HCT116 (cell line): ENCODE results near the gene MAP3K10. TPM values are rescaled to one million over a fixed set of nuclear protein-coding genes. Genes with fewer than 3 reads are reported as not detected.
"Not testable (repeated sequence)": the region's sequence is repeated elsewhere in the genome, so short reads cannot be mapped to it uniquely, and the experiment has no call there.

ENCODE experiments used
- ATAC-seq: fragments of 200-7000 bp; cut with Tn5 transposase; 2 replicates; pipeline ENCODE4 v1.9.1; 2020; ENCODE audit warnings: mild to moderate bottlenecking, moderate library complexity
- BruUV-seq: library from RNA; stranded (reverse); fragments of 400-500 nt; replicated peaks from 2 replicates; lab custom pipeline; 2021; lab: Mats Ljungman, UMichigan
- CTCF ChIA-PET: fragments of 300-600 bp; sonication (Branson Sonifier 250); formaldehyde crosslinking; loops from one replicate; lab custom pipeline; 2021; ENCODE audit warnings: antibody characterized with exemption; lab: Charles Lee
- POLR2A ChIA-PET: fragments of 300-600, 350-600 bp; sonication (Branson Sonifier 250); formaldehyde crosslinking; loops from one replicate; lab custom pipeline; 2021; ENCODE audit warnings: antibody characterized with exemption; lab: Charles Lee
- RAD21 ChIA-PET, 2 experiments: fragments of 300-600 bp; sonication (Branson Sonifier 250); formaldehyde crosslinking; loops; one replicate each; lab custom pipeline; 2023; ENCODE audit warnings: low total read pairs in 2 of 2; ENCODE audit not compliant: uncharacterized antibody in 2 of 2, unreplicated experiment in 2 of 2, low non-redundant PET in 1 of 2; lab: Charles Lee
- DNase-seq: peaks from one replicate; pipeline ENCODE4 v3.0.0-alpha.2; 2010; ENCODE audit warnings: low read depth, low spot score
- H2AFZ ChIP-seq: fragments of 200-600 bp; shearing (Covaris generic), sonication (generic); 2 replicates; pipeline ENCODE4 v1.6.1; 2017; ENCODE audit warnings: low read depth, mixed run types, mixed read lengths, antibody characterized with exemption, low read length; ENCODE audit not compliant: poor library complexity, severe bottlenecking
- H3K27ac ChIP-seq: 2 replicates; pipeline ENCODE4 v1.5.1; 2012; ENCODE audit warnings: low read depth, low read length
- H3K27me3 ChIP-seq: fragments of 200-600 bp; sonication (generic); 2 replicates; pipeline ENCODE4 v1.6.1; 2016; ENCODE audit warnings: mixed run types, low read length, mixed read lengths; ENCODE audit not compliant: insufficient read depth
- H3K36me3 ChIP-seq, 2 experiments: fragments of 200-500 bp in 1 of 2; fragments of 200-600 bp in 1 of 2; sonication (Bioruptor generic) in 1 of 2; sonication (generic) in 1 of 2; 2 replicates each; pipeline versions ENCODE4 v1.5.1 to v1.6.1; 2014 to 2016; ENCODE audit warnings: low read length in 2 of 2, inconsistent platforms in 1 of 2, mixed read lengths in 1 of 2, mixed run types in 1 of 2; ENCODE audit not compliant: insufficient read depth in 2 of 2, control insufficient read depth in 1 of 2
- H3K4me1 ChIP-seq, 2 experiments: fragments of 200-600 bp in 1 of 2; sonication (generic) in 1 of 2; 2 replicates each; pipeline versions ENCODE4 v1.5.1 to v1.6.1; 2012 to 2017; ENCODE audit warnings: low read length in 2 of 2, inconsistent platforms in 1 of 2, mild to moderate bottlenecking in 1 of 2, mixed read lengths in 1 of 2, mixed run types in 1 of 2, moderate library complexity in 1 of 2; ENCODE audit not compliant: insufficient read depth in 2 of 2, control insufficient read depth in 1 of 2
- H3K4me2 ChIP-seq: fragments of 200-600 bp; sonication (generic); 2 replicates; pipeline ENCODE4 v1.6.1; 2017; ENCODE audit warnings: mixed run types, low read length, mixed read lengths
- H3K4me3 ChIP-seq, 2 experiments: fragments of 200-600 bp in 1 of 2; sonication (generic) in 1 of 2; replicated peaks in 1 of 2; 2 replicates each; pipeline ENCODE4 v1.5.1; 2011 to 2016; ENCODE audit warnings: low read length in 2 of 2, control low read depth in 1 of 2, low read depth in 1 of 2, mild to moderate bottlenecking in 1 of 2, mixed read lengths in 1 of 2, mixed run types in 1 of 2
- H3K79me2 ChIP-seq: fragments of 200-600 bp; sonication (generic); 2 replicates; pipeline ENCODE4 v1.6.1; 2017; ENCODE audit warnings: mild to moderate bottlenecking, mixed run types, low read length, moderate library complexity, mixed read lengths; ENCODE audit not compliant: insufficient read depth
- H3K9ac ChIP-seq: fragments of 200-600 bp; sonication (generic); 2 replicates; pipeline ENCODE4 v1.6.1; 2016; ENCODE audit warnings: low read length, mixed read lengths
- H3K9me2 ChIP-seq: fragments of 200-600 bp; sonication (generic), shearing (Covaris generic); 2 replicates; pipeline ENCODE4 v1.6.1; 2017; ENCODE audit warnings: mixed run types, mild to moderate bottlenecking, moderate library complexity; ENCODE audit not compliant: insufficient read depth
- H3K9me3 ChIP-seq, 2 experiments: fragments of 200-500 bp in 1 of 2; fragments of 200-600 bp in 1 of 2; sonication (Bioruptor generic) in 1 of 2; sonication (generic) in 1 of 2; 2 replicates each; pipeline ENCODE4 v1.6.1; 2014 to 2017; ENCODE audit warnings: low read length in 2 of 2, mixed read lengths in 2 of 2, inconsistent platforms in 1 of 2, low read depth in 1 of 2, mild to moderate bottlenecking in 1 of 2, mixed run types in 1 of 2, moderate library complexity in 1 of 2; ENCODE audit not compliant: control insufficient read depth in 1 of 2, insufficient read depth in 1 of 2
- H4K20me1 ChIP-seq: fragments of 200-600 bp; sonication (generic), shearing (Covaris generic); 2 replicates; pipeline ENCODE4 v1.6.1; 2017; ENCODE audit warnings: mixed run types, mild to moderate bottlenecking, moderate library complexity; ENCODE audit not compliant: insufficient read depth
- ELF1 ChIP-seq: IDR thresholded peaks from 2 replicates; pipeline ENCODE4 v1.6.1; 2012; ENCODE audit warnings: low read depth, borderline replicate concordance
- JUND ChIP-seq: IDR thresholded peaks from 2 replicates; pipeline ENCODE4 v1.6.1; 2012
- RAD21 ChIP-seq: IDR thresholded peaks from 2 replicates; pipeline ENCODE4 v1.6.1; 2012; ENCODE audit warnings: low read depth, mild to moderate bottlenecking
- SIN3A ChIP-seq: IDR thresholded peaks from 2 replicates; pipeline ENCODE4 v1.6.1; 2012; ENCODE audit warnings: low read depth
- ZNF274 ChIP-seq: fragments of 200-500 bp; sonication (Bioruptor generic); IDR thresholded peaks from 2 replicates; pipeline ENCODE4 v1.6.1; 2014; ENCODE audit warnings: mild to moderate bottlenecking, low read depth, low read length, inconsistent platforms
- intact Hi-C: fragments of 100-400 bp; cut with micrococcal nuclease; formaldehyde crosslinking; loops from 2 replicates; pipeline ENCODE4 v1.10.0; 2022
- total RNA-seq: library from RNA; stranded (reverse); gene quantifications from one replicate; pipeline ENCODE4 v1.2.1, GENCODE V29; 2021; ENCODE audit not compliant: unreplicated experiment
- TF ChIP-seq, protein P1 (sequence below), 3 experiments: fragments of 200-600 bp in 1 of 3; sonication (generic) in 1 of 3; IDR thresholded peaks in 2 of 3; conservative IDR thresholded peaks in 1 of 3; 2 replicates each; pipeline ENCODE4 v1.5.1; 2012 to 2017; ENCODE audit warnings: low read depth in 2 of 3, low read length in 2 of 3, antibody characterized with exemption in 1 of 3, borderline replicate concordance in 1 of 3, control low read depth in 1 of 3, mild to moderate bottlenecking in 1 of 3, mixed read lengths in 1 of 3, mixed run types in 1 of 3, moderate library complexity in 1 of 3; ENCODE audit not compliant: insufficient read depth in 1 of 3
- TF ChIP-seq, protein P2 (sequence below): IDR thresholded peaks from 2 replicates; pipeline ENCODE4 v1.6.1; 2012; ENCODE audit warnings: low read depth

Gene MAP3K10
- total RNA-seq, 1 experiment from 2014 or later, result 17.3 TPM

DNA sequence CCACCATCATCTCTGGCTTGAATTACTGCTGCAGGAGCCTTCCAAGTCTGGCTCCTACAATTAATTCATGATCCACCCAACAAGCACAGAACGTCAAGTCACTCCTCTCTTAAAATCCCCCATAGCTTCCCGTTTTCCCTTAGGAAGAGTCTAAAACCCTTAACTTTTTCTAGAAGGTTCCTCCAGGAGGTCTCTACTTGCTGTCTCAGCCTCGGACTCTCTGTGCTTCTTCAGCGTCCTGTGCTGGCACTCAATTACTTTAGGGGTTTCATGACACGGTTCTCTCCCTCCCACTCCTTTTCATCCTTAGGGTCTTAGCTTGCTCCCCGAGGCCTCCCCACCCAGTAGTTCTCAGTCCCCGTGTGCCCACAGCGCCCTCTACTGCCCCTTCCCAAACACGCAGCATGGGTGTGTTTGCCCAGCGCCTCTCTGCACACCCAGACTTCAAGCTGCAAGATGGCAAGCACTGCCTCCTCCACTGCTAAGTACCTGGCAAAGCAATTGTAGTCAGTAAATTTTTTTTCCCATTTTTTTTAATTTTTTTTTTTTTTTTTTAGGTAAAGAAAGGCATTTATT, 25.8 kb upstream of the MAP3K10 start:
- peak; percentile 93 for ATAC-seq
- Histone ChIP-seq H3K4me3 (no peak overlapping the region), H2AFZ (peak overlapping the region; percentile 95), H3K36me3 (no peaks in the 10 kb centered on the region), H3K9me2 (no peaks in the 10 kb centered on the region), H4K20me1 (no peaks in the 10 kb centered on the region), H3K4me1 (peaks cover 0 to 17% of the 10 kb centered on the region in 2 experiments; a peak in 2 of 4 replicates), H3K9me3 (no peaks in the 10 kb centered on the region), H3K4me2 (no peak overlapping the region), H3K9ac (no peak overlapping the region), H3K27me3 (no peaks in the 10 kb centered on the region), H3K79me2 (no peaks in the 10 kb centered on the region), H3K27ac (no peak overlapping the region)
- ChIA-PET CTCF (interaction anchor here (0.8 to 2.2 kb wide), 23 partner anchors 8 to 722 kb away, joined by 3 to 21 read pairs (median 4); partner anchors contain the start of genes PSMC4 and TTC9B), RAD21 (interaction anchor here in 1 of 2 experiments (1.2 kb wide), 1 partner anchor 26 kb away, joined by 3 read pairs; no protein-coding TSS in a partner anchor), POLR2A (interaction anchor here (0.6 kb wide), 1 partner anchor 188 kb away, joined by 3 read pairs; no protein-coding TSS in a partner anchor)
- TF ChIP-seq JUND, result no peak
- TF ChIP-seq, protein P1, sequence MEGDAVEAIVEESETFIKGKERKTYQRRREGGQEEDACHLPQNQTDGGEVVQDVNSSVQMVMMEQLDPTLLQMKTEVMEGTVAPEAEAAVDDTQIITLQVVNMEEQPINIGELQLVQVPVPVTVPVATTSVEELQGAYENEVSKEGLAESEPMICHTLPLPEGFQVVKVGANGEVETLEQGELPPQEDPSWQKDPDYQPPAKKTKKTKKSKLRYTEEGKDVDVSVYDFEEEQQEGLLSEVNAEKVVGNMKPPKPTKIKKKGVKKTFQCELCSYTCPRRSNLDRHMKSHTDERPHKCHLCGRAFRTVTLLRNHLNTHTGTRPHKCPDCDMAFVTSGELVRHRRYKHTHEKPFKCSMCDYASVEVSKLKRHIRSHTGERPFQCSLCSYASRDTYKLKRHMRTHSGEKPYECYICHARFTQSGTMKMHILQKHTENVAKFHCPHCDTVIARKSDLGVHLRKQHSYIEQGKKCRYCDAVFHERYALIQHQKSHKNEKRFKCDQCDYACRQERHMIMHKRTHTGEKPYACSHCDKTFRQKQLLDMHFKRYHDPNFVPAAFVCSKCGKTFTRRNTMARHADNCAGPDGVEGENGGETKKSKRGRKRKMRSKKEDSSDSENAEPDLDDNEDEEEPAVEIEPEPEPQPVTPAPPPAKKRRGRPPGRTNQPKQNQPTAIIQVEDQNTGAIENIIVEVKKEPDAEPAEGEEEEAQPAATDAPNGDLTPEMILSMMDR (IDR thresholded peaks at IDR 0.05 in 2 of 3, conservative IDR thresholded peaks at IDR 0.05 in 1 of 3; ENCODE audit: borderline replicate concordance in 1 of 3, insufficient read depth in 1 of 3, low read depth in 2 of 3, low read length in 2 of 3), result peak; percentile 59 to 88 (median 85)
- no peak for TF ChIP-seq ZNF274
- TF ChIP-seq, protein P2, sequence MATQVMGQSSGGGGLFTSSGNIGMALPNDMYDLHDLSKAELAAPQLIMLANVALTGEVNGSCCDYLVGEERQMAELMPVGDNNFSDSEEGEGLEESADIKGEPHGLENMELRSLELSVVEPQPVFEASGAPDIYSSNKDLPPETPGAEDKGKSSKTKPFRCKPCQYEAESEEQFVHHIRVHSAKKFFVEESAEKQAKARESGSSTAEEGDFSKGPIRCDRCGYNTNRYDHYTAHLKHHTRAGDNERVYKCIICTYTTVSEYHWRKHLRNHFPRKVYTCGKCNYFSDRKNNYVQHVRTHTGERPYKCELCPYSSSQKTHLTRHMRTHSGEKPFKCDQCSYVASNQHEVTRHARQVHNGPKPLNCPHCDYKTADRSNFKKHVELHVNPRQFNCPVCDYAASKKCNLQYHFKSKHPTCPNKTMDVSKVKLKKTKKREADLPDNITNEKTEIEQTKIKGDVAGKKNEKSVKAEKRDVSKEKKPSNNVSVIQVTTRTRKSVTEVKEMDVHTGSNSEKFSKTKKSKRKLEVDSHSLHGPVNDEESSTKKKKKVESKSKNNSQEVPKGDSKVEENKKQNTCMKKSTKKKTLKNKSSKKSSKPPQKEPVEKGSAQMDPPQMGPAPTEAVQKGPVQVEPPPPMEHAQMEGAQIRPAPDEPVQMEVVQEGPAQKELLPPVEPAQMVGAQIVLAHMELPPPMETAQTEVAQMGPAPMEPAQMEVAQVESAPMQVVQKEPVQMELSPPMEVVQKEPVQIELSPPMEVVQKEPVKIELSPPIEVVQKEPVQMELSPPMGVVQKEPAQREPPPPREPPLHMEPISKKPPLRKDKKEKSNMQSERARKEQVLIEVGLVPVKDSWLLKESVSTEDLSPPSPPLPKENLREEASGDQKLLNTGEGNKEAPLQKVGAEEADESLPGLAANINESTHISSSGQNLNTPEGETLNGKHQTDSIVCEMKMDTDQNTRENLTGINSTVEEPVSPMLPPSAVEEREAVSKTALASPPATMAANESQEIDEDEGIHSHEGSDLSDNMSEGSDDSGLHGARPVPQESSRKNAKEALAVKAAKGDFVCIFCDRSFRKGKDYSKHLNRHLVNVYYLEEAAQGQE, result no peak
- TF ChIP-seq ELF1, result no peak
- TF ChIP-seq SIN3A, result no peak
- peak; percentile 77 for TF ChIP-seq RAD21
- peak; percentile 44 for DNase-seq
- intact Hi-C loops, result no loop called here
- BruUV-seq, result no TSS peak

DNA sequence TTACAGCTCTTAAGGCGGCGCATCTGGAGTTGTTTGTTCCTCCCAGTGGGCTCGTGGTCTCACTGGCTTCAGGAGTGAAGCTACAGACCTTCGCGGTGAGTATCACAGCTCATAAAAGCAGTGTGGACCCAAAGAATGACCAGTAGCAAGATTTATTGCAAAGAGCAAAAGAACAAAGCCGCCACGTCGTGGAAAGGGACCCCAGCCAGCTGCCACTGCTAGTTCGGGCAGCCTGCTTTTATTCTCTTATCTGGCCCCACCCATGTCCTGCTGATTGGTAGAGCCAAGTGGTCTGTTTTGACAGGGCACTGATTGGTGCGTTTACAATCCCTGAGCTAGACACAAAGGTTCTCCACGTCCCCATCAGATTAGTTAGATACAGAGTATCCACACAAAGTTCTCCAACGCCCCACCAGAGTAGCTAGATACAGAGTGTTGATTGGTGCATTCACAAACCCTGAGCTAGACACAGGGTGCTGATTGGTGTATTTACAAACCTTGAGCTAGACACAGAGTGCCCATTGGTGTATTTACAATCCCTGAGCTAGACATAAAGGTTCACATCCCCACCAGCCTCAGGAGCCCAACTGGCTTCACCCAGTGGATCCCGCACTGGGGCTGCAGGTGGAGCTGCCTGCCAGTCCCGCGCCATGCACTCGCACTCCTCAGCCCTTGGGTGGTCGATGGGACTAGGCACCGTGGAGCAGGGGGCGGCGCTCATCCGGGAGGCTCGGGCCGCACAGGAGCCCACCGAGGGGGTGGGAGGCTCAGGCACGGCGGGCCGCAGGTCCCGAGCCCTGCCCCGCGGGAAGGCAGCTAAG, 21.5 kb upstream of the MAP3K10 start:
- H4K20me1 ChIP-seq, H3K27me3 ChIP-seq, H3K36me3 ChIP-seq, RAD21 ChIA-PET, intact Hi-C loops, H3K9ac ChIP-seq, DNase-seq, BruUV-seq, CTCF ChIA-PET, ATAC-seq, H3K4me3 ChIP-seq, H2AFZ ChIP-seq, H3K4me2 ChIP-seq, H3K9me2 ChIP-seq, H3K79me2 ChIP-seq, H3K9me3 ChIP-seq, POLR2A ChIA-PET, H3K4me1 ChIP-seq, H3K27ac ChIP-seq: not testable (repeated sequence)
